GM15510 (cell line): ENCODE measurements around the gene PKN3.
A peak's percentile ranks its signal among the peaks of the same experiment; 100 is the strongest.

Experiments
- POLR2A ChIP-seq: IDR thresholded peaks from 3 replicates; pipeline ENCODE4 v1.6.1; 2011; ENCODE audit warnings: borderline replicate concordance; ENCODE audit not compliant: insufficient read length; ENCODE audit errors: extremely low read depth

Gene PKN3

GRCh38 chr9:128688501-128689292 is 13.6 kb upstream of the PKN3 start, which contains the start of gene SET:
TSS of gene SET (plus strand) at chr9:128689222. CDS start at chr9:128689583, 361 bp downstream.
- TF ChIP-seq POLR2A = peak; percentile 94

- TF ChIP-seq POLR2A = no peak
Measured at GRCh38 chr9:128689293-128689774, 13.0 kb upstream of the PKN3 start.

- peak; percentile 16 for TF ChIP-seq POLR2A
Measured at GRCh38 chr9:128689820-128690683, 12.3 kb upstream of the PKN3 start.

- TF ChIP-seq POLR2A = no peak
Measured at GRCh38 chr9:128690684-128691034, 11.6 kb upstream of the PKN3 start.

GRCh38 chr9:128694344-128694743 is 8.0 kb upstream of the PKN3 start:
- no peak for TF ChIP-seq POLR2A

GRCh38 chr9:128696923-128697707 is 5.2 kb upstream of the PKN3 start:
- peak; percentile 12 for TF ChIP-seq POLR2A

- TF ChIP-seq POLR2A = no peak
Measured at GRCh38 chr9:128701227-128701854, 962 bp upstream of the PKN3 start.

- TF ChIP-seq POLR2A = no peak
Measured at GRCh38 chr9:128702949-128703615, 779 bp downstream of the PKN3 start.

GRCh38 chr9:128703616-128704355 is 1.5 kb downstream of the PKN3 start:
- no peak for TF ChIP-seq POLR2A

GRCh38 chr9:128704356-128704670 is 2.0 kb downstream of the PKN3 start:
- no peak for TF ChIP-seq POLR2A

GRCh38 chr9:128705051-128705965 is 3.0 kb downstream of the PKN3 start:
- no peak for TF ChIP-seq POLR2A

- TF ChIP-seq POLR2A = no peak
Measured at GRCh38 chr9:128706045-128706444, 3.7 kb downstream of the PKN3 start.
